Lower lobe of right lung (tissue), 2 donors: ENCODE results near the gene HOXC9. TPM values are rescaled to one million over a fixed set of nuclear protein-coding genes. Genes with fewer than 3 reads are reported as not detected.
A peak's percentile ranks its signal among the peaks of the same experiment; 100 is the strongest.

Experiments
- ATAC-seq, 2 donors: fragments of 200-7000 bp; cut with Tn5 transposase; one replicate each; pipeline ENCODE4 v1.9.1; 2020 to 2022; ENCODE audit warnings: mild to moderate bottlenecking in 2 of 2, moderate library complexity in 2 of 2
- DNase-seq: peaks from one replicate; pipeline ENCODE4 v3.0.0-alpha.2; 2020
- H3K27ac ChIP-seq: fragments of 200-600 bp; one replicate; pipeline ENCODE4 v1.8.0; 2022
- H3K27me3 ChIP-seq: fragments of 200-600 bp; one replicate; pipeline ENCODE4 v1.8.0; 2022; ENCODE audit warnings: low read depth
- H3K36me3 ChIP-seq: fragments of 200-600 bp; one replicate; pipeline ENCODE4 v1.8.0; 2022; ENCODE audit warnings: mild to moderate bottlenecking
- H3K4me1 ChIP-seq: fragments of 200-600 bp; one replicate; pipeline ENCODE4 v1.8.0; 2022
- H3K4me3 ChIP-seq: fragments of 200-600 bp; one replicate; pipeline ENCODE4 v1.8.0; 2022; ENCODE audit warnings: mild to moderate bottlenecking
- H3K9me3 ChIP-seq: fragments of 200-600 bp; one replicate; pipeline ENCODE4 v1.8.0; 2022
- CTCF ChIP-seq: fragments of 200-600 bp; IDR thresholded peaks from one replicate; pipeline ENCODE4 v1.8.0; 2022; ENCODE audit warnings: antibody characterized with exemption, mild to moderate bottlenecking
- intact Hi-C: fragments of 100-400 bp; cut with DNase I; formaldehyde crosslinking; loops from one replicate; pipeline ENCODE4 v1.11.0; 2022
- total RNA-seq: library from RNA; stranded (reverse); fragmentation: NEBNext Ultra II Directional; extraction: Animal tissue kit (Norgen Biotek cat#: 25700); gene quantifications from one replicate; pipeline ENCODE4 v1.2.1, GENCODE V29; 2021
- donor health status: DM: no; HTN: yes; CAD: no; lungs with severe emphysema.

The HOXC9 gene
- total RNA-seq, 1 donor from 2014 or later: not detected

GRCh38 chr12:54026640-54027441 is 26.9 kb downstream of the HOXC9 start:
- Histone ChIP-seq H3K27me3 (peaks cover 100% of the 10 kb centered on the region), H3K9me3 (no peaks in the 10 kb centered on the region), H3K36me3 (no peaks in the 10 kb centered on the region), H3K4me1 (peaks cover 7% of the 10 kb centered on the region), H3K27ac (no peak overlapping the region), H3K4me3 (no peak overlapping the region)
- intact Hi-C loops: no loop called here
- DNase-seq: no peak
- no peak for TF ChIP-seq CTCF
- ATAC-seq: no peak

GRCh38 chr12:54027442-54027786 is 27.5 kb downstream of the HOXC9 start:
- TF ChIP-seq CTCF: no peak
- DNase-seq (no peak), ATAC-seq (no peak)
- Histone ChIP-seq H3K36me3 (no peaks in the 10 kb centered on the region), H3K4me3 (no peak overlapping the region), H3K27me3 (peaks cover 100% of the 10 kb centered on the region), H3K9me3 (no peaks in the 10 kb centered on the region), H3K27ac (no peak overlapping the region), H3K4me1 (peaks cover 7% of the 10 kb centered on the region)
- intact Hi-C loops: no loop called here

DNA sequence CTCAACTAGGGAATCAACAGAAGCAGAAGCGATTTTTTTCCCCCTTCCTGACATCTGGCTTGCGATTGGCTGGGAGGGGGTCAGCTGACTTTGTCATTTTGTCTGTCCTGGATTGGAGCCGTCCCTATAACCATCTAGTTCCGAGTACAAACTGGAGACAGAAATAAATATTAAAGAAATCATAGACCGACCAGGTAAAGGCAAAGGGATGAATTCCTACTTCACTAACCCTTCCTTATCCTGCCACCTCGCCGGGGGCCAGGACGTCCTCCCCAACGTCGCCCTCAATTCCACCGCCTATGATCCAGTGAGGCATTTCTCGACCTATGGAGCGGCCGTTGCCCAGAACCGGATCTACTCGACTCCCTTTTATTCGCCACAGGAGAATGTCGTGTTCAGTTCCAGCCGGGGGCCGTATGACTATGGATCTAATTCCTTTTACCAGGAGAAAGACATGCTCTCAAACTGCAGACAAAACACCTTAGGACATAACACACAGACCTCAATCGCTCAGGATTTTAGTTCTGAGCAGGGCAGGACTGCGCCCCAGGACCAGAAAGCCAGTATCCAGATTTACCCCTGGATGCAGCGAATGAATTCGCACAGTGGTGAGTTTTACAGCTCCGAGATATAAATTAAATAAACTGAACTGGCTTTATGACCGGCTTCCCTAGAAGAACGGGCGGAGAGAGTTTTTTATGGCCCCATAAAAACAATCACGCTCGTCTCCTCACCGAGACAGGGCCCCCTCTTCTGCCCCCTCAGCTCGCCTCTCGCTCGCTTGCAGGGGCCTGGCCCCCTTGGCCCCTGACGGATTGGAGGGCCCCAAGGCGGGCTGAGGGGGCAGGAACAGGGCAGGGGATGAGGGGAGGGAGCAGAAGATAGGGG is 28.6 kb downstream of the HOXC9 start, which contains the start of gene HOXC6:
HOXC6 (plus strand) TSS at position 127 of the 888 bp plus-strand sequence; CDS start at position 209, 82 bp downstream.
- intact Hi-C loops: no loop called here
- no peak for DNase-seq
- Histone ChIP-seq H3K27ac (no peak within 1 kb of the TSS), H3K4me1 (peaks cover 13% of the 10 kb centered on the region), H3K27me3 (peaks cover 100% of the 10 kb centered on the region), H3K9me3 (no peaks in the 10 kb centered on the region), H3K36me3 (no peaks in the 10 kb centered on the region), H3K4me3 (peak within 1 kb of the TSS; percentile 21)
- TF ChIP-seq CTCF: no peak
- ATAC-seq: no peak

GRCh38 chr12:54029529-54030441 is 29.8 kb downstream of the HOXC9 start:
- no peak overlapping the region for H3K4me3 ChIP-seq
- peaks cover 13% of the 10 kb centered on the region for H3K4me1 ChIP-seq
- H3K27ac ChIP-seq: no peak overlapping the region
- H3K36me3 ChIP-seq: no peaks in the 10 kb centered on the region
- no peaks in the 10 kb centered on the region for H3K9me3 ChIP-seq
- TF ChIP-seq CTCF: no peak
- intact Hi-C loops: no loop called here
- ATAC-seq: no peak
- H3K27me3 ChIP-seq: peaks cover 100% of the 10 kb centered on the region
- DNase-seq: no peak

DNA sequence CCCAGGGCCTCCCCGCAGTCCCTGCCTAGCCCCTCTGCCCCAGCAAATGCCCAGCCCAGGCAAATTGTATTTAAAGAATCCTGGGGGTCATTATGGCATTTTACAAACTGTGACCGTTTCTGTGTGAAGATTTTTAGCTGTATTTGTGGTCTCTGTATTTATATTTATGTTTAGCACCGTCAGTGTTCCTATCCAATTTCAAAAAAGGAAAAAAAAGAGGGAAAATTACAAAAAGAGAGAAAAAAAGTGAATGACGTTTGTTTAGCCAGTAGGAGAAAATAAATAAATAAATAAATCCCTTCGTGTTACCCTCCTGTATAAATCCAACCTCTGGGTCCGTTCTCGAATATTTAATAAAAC is 30.5 kb downstream of the HOXC9 start:
- intact Hi-C loops: no loop called here
- Histone ChIP-seq H3K4me1 (peaks cover 13% of the 10 kb centered on the region), H3K36me3 (no peaks in the 10 kb centered on the region), H3K4me3 (no peak overlapping the region), H3K27me3 (peaks cover 100% of the 10 kb centered on the region), H3K9me3 (no peaks in the 10 kb centered on the region), H3K27ac (peak overlapping the region; percentile 18)
- TF ChIP-seq CTCF: no peak
- no peak for DNase-seq
- no peak for ATAC-seq
